HepG2 (cell line): ENCODE data around the gene HCK. TPM values are rescaled to one million over a fixed set of nuclear protein-coding genes. Genes with fewer than 3 reads are reported as not detected.

Experiments used
- ATF5 ChIP-seq: sonication (generic); formaldehyde crosslinking; IDR thresholded peaks from 2 replicates; pipeline ENCODE4 v1.4.0; 2020; ENCODE audit warnings: mild to moderate bottlenecking, low read depth, missing genetic modification reagents
- DPF2 ChIP-seq: sonication (generic); formaldehyde crosslinking; IDR thresholded peaks from 2 replicates; pipeline ENCODE4 v1.4.0; 2020; ENCODE audit warnings: mild to moderate bottlenecking, low read depth, missing genetic modification reagents, borderline replicate concordance
- E2F1 ChIP-seq: sonication (generic); formaldehyde crosslinking; IDR thresholded peaks from 2 replicates; pipeline ENCODE4 v1.5.0; 2020; ENCODE audit warnings: missing genetic modification reagents
- EP300 ChIP-seq, 3 experiments: sonication (generic) in 1 of 3; formaldehyde crosslinking in 1 of 3; IDR thresholded peaks; 2 replicates each; pipeline versions ENCODE4 v1.5.1 to v1.6.1; 2011 to 2020; ENCODE audit warnings: low read depth in 2 of 3, low read length in 2 of 3, borderline replicate concordance in 1 of 3, improper control_type of control experiment in 1 of 3, mild to moderate bottlenecking in 1 of 3, missing genetic modification reagents in 1 of 3, moderate library complexity in 1 of 3
- IRF2 ChIP-seq: IDR thresholded peaks from 2 replicates; pipeline ENCODE4 v1.6.1; 2018; ENCODE audit warnings: missing genetic modification reagents, missing compliant biosample characterization
- KLF13 ChIP-seq: sonication (generic); formaldehyde crosslinking; IDR thresholded peaks from 2 replicates; pipeline ENCODE4 v1.4.0; 2020; ENCODE audit warnings: mild to moderate bottlenecking, missing genetic modification reagents
- MTA3 ChIP-seq: sonication (generic); formaldehyde crosslinking; IDR thresholded peaks from 2 replicates; pipeline ENCODE4 v1.4.0; 2020; ENCODE audit warnings: missing genetic modification reagents
- MZF1 ChIP-seq: sonication (generic); formaldehyde crosslinking; IDR thresholded peaks from 2 replicates; pipeline ENCODE4 v1.8.1; 2023; ENCODE audit warnings: mild to moderate bottlenecking, missing genetic modification reagents, borderline replicate concordance
- NFKBIZ ChIP-seq: IDR thresholded peaks from 2 replicates; pipeline ENCODE4 v1.6.1; 2018; ENCODE audit warnings: missing genetic modification reagents, missing compliant biosample characterization
- PBX2 ChIP-seq: IDR thresholded peaks from 2 replicates; pipeline ENCODE4 v1.6.1; 2016; ENCODE audit warnings: control low read depth
- SMC3 ChIP-seq: IDR thresholded peaks from 2 replicates; pipeline ENCODE4 v1.6.1; 2011; ENCODE audit warnings: low read length, improper control_type of control experiment
- TFDP2 ChIP-seq: sonication (generic); formaldehyde crosslinking; IDR thresholded peaks from 2 replicates; pipeline ENCODE4 v1.4.0; 2020; ENCODE audit warnings: missing genetic modification reagents
- XRCC5 ChIP-seq: fragments of 200-400 bp; formaldehyde crosslinking; optimal IDR thresholded peaks from 2 replicates; pipeline ENCODE3; 2017; ENCODE audit warnings: mild to moderate bottlenecking, low read length
- ZNF333 ChIP-seq: sonication (generic); formaldehyde crosslinking; IDR thresholded peaks from 2 replicates; pipeline ENCODE4 v1.4.0; 2020; ENCODE audit warnings: mild to moderate bottlenecking, missing genetic modification reagents, borderline replicate concordance
- ZNF460 ChIP-seq: sonication (generic); formaldehyde crosslinking; IDR thresholded peaks from 2 replicates; pipeline ENCODE4 v1.5.1; 2020; ENCODE audit warnings: missing genetic modification reagents, mild to moderate bottlenecking, borderline replicate concordance
- ZNF75D ChIP-seq: sonication (generic); formaldehyde crosslinking; IDR thresholded peaks from 2 replicates; pipeline ENCODE4 v1.8.1; 2023; ENCODE audit warnings: missing genetic modification reagents, mild to moderate bottlenecking, borderline replicate concordance
- ZNF792 ChIP-seq: IDR thresholded peaks from 2 replicates; pipeline ENCODE4 v1.6.1; 2016
- polyA plus RNA-seq, 8 experiments: library from polyadenylated mRNA; depleted of rRNA in 3 of 8; stranded (reverse) in 7 of 8; unstranded in 1 of 8; fragments of >200 nt; fragmentation: Illumina TruSeq in 4 of 8; extraction: Trizol in 4 of 8; gene quantifications; 2 replicates each; pipeline versions ENCODE4 v1.2.1 to v1.2.3, GENCODE V29; 2011 to 2016; ENCODE audit warnings: low read depth in 4 of 8, missing spikeins in 1 of 8, mixed read lengths in 1 of 8; ENCODE audit not compliant: insufficient read depth in 1 of 8
- total RNA-seq, 5 experiments: library from RNA; depleted of rRNA; stranded (reverse); fragments of >200 nt; fragmentation: Illumina TruSeq; extraction: Trizol; gene quantifications; 2 replicates each; pipeline ENCODE4 v1.2.3, GENCODE V29; 2016; ENCODE audit warnings: low read depth in 1 of 5

Gene HCK
- total and polyA plus RNA-seq, 2 of the 13 experiments (the other 11 are each of a cell fraction or from before 2014, with no cell fraction given) = 0.04 TPM; not detected in 1

- TF ChIP-seq E2F1 (CRISPR knock-in tag) (no peak), ZNF792 (0 out of 2 replicates have a peak, but pooled peaks have one; percentile 31), MTA3 (CRISPR knock-in tag) (no peak), ZNF75D (no peak), KLF13 (no peak), NFKBIZ (CRISPR knock-in tag) (no peak), EP300 (IDR thresholded peaks at IDR 0.05; ENCODE audit: low read depth in 2 of 2, low read length in 2 of 2) (no peak), EP300 (CRISPR knock-in tag; IDR thresholded peaks at IDR 0.05; ENCODE audit: borderline replicate concordance) (no peak), ZNF460 (CRISPR knock-in tag) (no peak), ATF5 (CRISPR knock-in tag) (no peak), PBX2 (CRISPR knock-in tag) (no peak), ZNF333 (CRISPR knock-in tag) (no peak), IRF2 (CRISPR knock-in tag) (0 out of 2 replicates have a peak, but pooled peaks have one; percentile 58), TFDP2 (CRISPR knock-in tag) (no peak), XRCC5 (peak; percentile 98), MZF1 (CRISPR knock-in tag) (no peak), DPF2 (CRISPR knock-in tag) (no peak), SMC3 (peak; percentile 82)
These were observed 20.8 kb upstream of the HCK start (continued) for GRCh38 chr20:32031007-32031958.
